ENCODE results near the gene MAPKAP1.
A peak's percentile ranks its signal among the peaks of the same experiment; 100 is the strongest.
"Not testable (repeated sequence)": the region's sequence is repeated elsewhere in the genome, so short reads cannot be mapped to it uniquely, and the experiment has no call there.

MAPKAP1 gene

DNA sequence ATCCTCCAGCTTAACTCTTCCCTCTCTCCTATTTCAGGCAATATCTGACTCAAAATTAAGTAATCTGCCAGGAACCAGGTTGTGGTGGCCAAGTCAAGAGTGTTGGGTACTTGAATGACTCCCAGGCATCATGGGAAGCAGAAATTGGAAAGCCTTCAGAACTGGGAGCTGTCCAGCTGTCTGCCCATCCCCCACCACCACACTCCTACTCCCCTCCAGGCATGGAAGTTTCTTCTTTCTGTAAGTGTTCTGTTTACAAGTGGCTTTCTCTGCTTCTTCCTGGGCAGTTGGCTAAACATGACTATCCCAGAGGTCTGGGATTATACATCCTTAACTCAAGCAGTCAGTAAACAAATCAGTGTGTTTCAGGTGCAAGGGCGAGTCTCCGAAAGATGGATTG lies 25.6 kb upstream of the MAPKAP1 start:
- DNase-seq (ENCODE audit: low read depth in 2 of 3, low spot score in 2 of 3), result no peak

DNA sequence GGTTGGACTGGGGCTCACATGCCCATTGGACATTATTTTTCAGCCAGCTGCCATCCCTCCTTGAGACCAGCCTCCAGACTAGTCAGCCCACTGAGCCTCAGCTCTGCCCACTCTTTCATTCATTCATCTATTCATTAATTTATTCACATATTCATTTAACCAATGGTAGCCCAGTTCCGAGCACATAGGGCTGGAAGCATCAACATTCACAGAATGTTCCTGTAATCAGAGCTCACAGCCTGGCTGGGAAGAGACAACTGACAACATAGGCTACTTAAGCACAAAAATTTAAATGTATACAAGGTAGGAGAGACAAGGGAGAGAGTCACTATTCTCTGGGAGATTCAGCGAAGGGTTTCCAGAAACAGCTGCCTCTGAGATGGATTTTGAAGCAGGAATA lies 23.2 kb upstream of the MAPKAP1 start:
- no peak for DNase-seq (ENCODE audit: low read depth in 2 of 3, low spot score in 2 of 3)

DNA sequence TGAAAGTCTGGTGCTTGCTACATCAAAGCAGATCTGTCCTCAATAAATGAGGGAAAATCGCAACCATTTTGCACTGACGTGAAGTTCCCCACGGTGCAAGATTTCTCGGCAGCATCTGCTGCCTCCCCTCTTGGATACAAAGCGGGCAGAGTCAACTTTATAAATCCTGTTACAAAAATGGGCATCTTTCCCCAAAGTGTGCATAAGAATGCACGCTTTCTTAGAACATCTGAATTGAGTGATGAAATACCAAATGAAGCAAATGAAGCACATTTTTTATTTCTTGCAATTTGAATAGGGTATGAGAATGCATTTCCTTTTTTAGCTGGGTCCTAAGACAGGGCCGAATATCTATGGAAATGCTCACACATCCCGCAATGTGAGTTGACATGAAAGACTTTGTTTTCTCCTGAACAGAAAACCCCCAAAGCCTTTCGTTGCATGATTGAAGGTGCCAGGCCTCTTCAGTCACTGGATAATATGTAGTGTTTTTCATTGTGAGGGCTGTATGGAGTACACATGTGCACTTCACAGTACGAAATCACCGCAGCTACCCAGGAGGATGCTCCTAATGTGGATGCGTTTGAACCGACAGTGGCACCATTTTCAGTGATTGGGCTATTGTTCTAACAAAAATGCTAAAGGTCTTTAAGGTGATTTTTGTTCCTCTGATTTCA lies 19.6 kb upstream of the MAPKAP1 start:
- no peak for DNase-seq (ENCODE audit: low read depth in 2 of 3, low spot score in 2 of 3)

DNA sequence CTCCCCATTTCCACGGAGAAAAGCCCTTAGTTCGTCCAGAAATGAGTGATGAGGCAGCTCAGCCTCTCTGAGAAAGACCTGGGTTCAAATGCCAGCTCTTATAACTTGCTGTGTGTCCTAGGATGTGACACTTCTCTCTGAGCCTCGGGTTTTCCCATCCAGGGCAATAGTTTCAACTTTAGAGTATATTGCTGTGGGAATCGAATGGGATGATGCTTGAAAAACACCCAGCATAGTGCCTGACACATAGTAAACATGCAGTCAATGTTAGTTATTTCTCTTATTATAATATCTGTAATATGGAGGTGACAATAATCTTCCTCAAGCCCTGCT lies 430 bp upstream of the MAPKAP1 start:
- DNase-seq (ENCODE audit: low read depth in 2 of 3, low spot score in 2 of 3), result no peak

DNA sequence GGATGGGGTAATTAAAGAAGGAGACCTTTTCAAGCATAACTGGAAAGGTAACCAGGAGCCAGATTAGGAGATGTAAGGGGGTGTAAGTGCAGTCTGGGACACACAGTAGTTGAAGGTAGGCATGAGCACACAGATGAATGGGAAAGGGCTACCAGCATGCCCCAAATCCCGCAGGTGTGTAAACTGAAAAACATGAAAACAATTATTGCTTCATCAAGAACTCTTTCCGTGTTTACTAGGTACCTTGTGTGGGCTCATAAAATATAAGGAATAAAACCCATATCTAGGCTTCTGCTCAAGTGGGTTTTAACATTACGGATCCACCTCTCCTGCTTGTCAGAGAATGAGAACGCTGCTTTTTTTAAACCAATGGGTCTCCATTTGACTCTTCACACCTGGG lies 1.1 kb downstream of the MAPKAP1 start:
- DNase-seq (ENCODE audit: low read depth in 2 of 3, low spot score in 2 of 3), result no peak

DNA sequence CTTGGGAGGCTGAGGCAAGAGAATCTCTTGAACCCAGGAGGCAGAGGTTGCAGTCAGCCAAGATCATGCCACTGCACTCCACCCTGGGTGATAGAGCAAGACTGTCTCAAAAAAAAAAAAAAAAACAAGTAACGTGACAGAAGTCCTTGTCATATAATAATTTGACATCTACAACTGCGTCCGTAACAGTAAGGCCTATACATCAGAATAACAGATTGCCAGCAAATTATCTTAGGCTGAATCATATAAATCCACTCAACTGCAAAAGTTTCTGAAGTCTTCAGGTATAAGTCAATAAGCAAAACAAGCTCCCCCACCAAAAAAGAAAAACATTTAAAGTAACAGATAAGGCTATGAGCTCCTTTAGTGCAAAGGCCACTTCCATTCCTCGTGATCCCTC lies 3.3 kb downstream of the MAPKAP1 start:
- DNase-seq (ENCODE audit: low read depth in 2 of 3, low spot score in 2 of 3), result no peak

DNA sequence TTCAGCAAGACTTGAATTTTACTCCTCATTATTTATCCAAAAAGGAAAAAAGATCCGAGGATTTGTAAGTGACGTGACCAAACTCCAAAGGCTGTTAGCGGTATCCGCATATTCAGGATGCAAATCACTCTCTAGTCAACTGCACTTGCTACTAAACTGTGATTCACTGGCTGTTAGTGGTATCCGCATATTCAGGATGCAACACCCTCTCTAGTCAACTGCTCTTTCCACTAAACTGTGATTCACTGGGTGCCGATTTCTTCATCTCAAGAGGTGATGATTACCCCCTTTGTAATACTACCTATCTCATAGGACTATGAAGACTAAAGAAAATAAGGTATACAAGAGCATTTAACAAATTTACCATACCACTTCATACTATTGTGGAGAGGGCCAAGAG lies 5.7 kb downstream of the MAPKAP1 start:
- DNase-seq (ENCODE audit: low read depth in 2 of 3, low spot score in 2 of 3), result no peak

DNA sequence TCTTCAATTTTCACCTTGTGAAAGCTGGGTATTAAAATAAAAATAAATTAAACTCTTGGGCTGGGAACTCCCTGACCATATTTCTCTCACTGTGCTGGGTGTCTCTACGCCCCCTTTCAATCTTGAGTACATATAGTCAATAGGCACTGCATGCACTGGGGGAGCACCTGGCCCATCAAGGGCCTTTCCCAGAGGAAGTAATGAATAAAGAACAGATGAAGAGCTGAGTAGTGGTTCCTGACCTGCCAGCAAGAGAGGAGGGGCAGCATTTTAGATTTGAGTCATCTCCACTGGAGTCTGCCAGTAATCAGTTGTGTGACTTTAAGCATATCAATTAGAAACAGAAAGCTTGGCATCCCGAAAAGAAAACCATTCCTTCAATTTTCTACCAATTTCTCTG lies 6.2 kb downstream of the MAPKAP1 start:
- peak in 1 of 3 experiments; percentile 30 for DNase-seq (ENCODE audit: low read depth in 2 of 3, low spot score in 2 of 3)

DNA sequence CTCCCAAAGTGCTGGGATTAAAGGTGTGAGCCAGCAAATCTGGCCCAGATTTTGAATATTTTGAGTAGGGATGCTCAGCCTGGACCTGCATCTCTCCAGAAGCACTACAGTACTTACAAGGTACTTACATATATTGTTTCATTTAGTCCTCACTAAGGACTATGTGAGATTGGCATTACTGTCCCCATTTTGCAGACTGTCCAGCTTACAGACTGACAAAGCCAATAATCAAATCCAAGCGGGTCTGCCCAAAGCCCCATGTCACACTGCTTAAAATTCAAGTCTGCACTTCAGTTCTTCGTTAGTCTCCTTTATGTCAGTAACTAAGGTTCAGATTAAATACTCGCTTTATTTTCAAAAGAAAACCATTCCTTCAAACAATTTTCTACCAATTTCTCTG lies 7.1 kb downstream of the MAPKAP1 start:
- no peak for DNase-seq (ENCODE audit: low read depth in 2 of 3, low spot score in 2 of 3)

DNA sequence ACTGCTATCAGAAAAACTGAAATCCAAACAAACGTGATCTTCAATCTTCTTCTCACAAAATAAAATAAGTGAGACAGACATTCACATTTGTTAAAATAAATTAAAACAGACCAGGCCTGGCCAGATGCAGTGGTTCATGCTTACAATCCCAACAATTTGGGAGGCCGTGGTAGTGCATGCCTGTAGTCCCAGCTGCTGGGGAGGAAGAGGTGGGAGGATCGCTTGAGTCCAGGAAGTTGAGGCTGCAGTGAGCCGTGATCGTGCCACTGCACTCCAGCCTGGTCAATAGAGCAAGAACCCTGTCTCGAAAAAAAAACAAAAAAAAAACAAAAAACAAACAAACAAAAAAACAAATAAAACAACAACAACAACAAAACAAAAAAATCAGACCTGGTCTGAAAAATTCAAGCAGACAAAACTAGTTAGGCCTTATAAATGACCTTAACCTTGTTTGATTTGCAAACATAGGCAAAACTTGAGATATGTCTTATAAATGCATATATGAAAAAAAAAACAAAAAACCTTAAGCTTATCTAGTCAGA lies 10.8 kb downstream of the MAPKAP1 start:
- no peak for DNase-seq (ENCODE audit: low read depth in 2 of 3, low spot score in 2 of 3)

DNA sequence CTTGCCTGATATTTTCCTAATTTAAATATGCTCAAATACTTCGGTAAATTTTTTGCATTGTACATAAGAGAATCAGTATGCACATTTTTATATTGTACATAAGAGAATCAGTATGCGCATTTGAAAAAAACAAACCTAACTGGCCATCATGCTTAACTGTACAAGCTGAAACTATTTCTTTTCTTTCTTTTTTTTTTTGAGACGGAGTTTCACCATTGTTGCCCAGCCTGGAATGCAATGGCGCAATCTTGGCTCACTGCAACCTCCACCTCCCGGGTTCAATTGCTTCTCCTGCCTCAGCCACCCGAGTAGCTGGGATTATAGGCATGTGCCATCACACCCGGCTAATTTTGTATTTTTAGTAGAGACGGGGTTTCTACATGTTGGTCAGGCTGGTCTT lies 11.5 kb downstream of the MAPKAP1 start:
- not testable (repeated sequence) for DNase-seq (ENCODE audit: low read depth in 2 of 3, low spot score in 2 of 3)

DNA sequence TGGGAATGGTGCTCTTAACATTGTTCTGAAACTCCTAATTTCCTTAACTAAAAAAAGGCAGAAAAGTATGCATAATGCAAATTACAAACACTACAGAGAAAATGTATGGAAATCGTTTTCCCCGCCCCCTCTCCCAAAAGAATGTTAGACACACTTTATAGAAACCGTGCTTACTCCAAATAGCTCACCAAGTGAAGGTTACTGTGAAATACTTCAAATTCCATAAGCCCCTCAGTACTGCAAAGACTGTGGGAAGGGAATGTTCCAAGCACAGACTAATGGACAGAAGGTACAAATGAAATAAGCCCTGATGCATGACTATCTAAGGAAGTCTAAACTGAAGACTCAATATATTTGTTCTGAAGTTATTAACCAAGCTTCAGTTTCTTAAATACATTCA lies 12.5 kb downstream of the MAPKAP1 start:
- DNase-seq (ENCODE audit: low read depth in 2 of 3, low spot score in 2 of 3), result no peak

DNA sequence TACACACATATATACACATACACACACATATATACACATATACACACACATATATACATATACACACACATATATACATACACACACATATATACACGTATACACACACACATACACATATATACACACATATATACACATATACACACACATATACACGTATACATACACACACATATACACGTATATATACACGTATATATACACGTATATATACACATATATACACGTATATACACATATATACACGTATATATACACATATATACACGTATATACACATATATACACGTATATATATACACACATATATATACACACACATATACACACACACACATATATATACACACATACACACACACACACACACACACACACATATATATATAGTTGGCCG lies 13.5 kb downstream of the MAPKAP1 start:
- DNase-seq (ENCODE audit: low read depth in 2 of 3, low spot score in 2 of 3), result not testable (repeated sequence)

DNA sequence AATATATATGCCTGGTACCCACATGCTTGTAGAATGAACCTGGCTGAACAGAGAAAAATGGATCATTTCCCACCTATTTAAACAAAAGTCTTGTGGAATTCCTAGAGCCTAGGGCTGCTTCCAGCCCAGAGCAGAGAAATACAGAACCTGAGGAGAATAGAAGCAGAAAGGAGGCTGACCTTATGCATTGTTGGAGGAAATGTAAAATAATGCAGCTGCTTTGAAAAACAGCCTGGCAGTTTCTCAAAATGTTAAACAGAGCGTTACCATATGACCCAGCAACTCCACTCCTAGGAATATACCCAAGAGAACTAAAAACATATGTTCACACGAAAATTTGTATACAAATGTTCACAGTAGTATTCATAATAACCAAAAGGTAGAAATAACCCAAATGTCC lies 15.1 kb downstream of the MAPKAP1 start:
- no peak for DNase-seq (ENCODE audit: low read depth in 2 of 3, low spot score in 2 of 3)

DNA sequence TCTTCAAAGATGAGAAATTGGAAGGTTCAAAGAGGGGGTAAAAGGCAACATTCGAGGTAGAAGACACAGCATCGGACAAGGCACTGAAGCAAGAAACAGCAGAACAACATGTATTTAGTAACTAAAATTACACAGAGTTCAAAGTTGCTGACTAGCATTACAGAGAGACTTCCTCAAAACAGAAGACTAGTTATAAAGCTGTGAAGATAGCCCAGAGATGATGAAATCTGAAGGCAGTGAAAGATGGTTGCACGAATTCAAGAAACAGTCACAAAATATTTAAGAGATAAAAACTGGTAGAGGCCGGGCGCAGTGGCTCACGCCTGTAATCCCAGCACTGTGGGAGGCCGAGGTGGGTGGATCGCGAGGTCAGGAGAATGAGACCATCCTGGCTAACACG lies 16.3 kb downstream of the MAPKAP1 start:
- no peak for DNase-seq (ENCODE audit: low read depth in 2 of 3, low spot score in 2 of 3)

DNA sequence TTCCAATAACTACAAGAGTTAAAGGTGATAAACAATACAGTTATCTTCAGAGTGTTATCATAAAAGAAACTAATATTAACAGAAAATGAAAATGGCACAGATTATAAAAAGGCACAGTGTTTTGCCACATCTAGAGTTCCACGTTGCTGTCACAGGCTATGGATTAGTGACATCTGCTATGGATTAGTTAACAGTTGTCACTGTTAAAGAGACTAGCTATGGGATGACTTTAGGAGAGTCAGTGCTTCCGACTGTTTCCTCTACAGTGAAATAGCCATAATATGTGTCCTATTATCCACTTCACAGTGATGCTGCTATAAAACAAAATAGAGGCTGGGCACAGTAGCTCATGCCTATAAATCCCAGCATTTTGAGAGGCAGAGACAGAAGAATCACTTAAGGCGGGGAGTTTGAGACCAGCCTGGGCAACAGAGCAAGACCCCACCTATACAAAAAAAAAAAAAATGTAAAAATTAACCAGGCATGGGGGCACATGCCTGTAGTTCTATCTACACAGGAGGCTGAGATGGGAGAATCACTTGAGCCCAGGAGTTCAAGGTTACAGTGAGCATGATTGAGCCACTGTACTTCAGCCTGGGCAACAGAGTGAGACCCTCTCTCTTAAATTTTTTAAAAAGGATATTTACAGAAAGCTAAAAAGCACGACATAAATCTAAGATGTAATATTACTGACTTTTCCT lies 19.7 kb downstream of the MAPKAP1 start:
- DNase-seq (ENCODE audit: low read depth in 2 of 3, low spot score in 2 of 3), result no peak

DNA sequence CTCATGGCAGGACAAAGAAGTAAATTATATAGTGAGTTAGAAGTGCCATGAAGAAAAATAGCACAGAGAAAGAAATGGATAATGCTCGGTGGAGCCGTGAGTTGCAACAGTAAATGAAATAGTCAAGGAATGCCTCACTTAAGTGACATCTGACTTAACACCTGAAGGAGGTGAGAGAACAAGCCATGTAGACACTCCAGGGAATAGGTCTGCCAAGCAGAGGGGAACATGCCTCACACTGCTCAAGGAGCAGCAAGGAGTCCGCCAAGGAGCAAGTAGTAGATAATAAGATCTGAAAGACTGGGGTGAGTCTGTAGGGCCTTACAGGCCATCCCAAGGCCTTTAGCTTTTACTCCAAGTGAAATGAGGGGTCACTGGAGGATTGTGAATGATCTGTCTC lies 21.8 kb downstream of the MAPKAP1 start:
- no peak for DNase-seq (ENCODE audit: low read depth in 2 of 3, low spot score in 2 of 3)

DNA sequence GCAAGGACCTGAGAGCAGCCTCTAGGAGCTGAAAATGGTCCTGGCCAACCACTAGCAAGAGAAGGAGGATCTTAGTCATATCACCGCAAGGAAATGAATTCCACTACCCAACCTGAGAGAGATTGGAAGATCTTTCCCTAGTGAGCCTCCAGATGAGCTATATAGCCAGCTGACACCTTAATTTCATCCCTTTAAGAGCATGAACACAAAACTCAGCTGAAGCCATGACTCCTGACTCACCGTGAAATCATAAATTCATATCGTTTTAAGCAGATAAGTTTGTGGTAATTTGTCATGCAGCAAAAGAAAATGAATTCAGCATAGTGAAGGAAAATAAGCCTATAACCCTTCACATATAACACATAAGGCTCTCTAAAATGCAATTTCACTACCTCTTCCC lies 23.5 kb downstream of the MAPKAP1 start:
- no peak for DNase-seq (ENCODE audit: low read depth in 2 of 3, low spot score in 2 of 3)

DNA sequence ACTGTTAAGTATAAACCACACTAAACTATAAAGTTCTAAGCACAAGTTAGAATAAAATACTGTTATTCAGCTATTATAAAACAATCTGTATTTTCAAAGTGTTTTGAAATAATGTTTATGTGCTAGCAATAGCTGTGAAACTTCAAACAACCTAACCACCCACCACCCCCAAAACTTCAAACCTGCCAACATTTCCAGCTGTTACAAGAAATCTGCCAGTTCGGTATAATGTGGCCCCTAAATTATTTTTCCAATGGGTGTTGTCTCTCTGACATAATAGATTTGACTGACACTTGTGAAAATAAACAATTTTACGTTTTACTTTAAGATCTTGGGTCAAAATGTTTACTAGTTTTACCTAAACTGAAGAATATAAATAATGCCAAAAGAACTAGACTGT lies 24.7 kb downstream of the MAPKAP1 start:
- DNase-seq (ENCODE audit: low read depth in 2 of 3, low spot score in 2 of 3), result no peak

DNA sequence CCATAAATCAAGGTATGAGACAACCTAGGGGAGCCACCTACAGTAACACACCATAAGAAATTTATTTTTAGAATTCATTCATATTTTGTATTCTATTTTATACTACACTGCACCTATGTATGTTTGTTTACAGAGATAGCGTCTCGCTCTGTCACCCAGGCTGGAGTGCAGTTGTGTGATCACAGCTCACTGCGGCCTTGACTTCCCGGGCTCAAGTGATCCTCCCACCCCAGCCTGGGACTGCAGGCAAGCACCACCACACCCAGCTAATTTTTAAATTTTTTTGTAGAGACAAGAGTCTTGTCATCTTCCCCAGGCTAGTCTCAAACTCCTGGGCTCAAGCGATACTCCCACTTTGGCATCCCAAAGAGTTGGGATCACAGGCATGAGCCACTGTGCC lies 25.4 kb downstream of the MAPKAP1 start:
- DNase-seq (ENCODE audit: low read depth in 2 of 3, low spot score in 2 of 3), result no peak

DNA sequence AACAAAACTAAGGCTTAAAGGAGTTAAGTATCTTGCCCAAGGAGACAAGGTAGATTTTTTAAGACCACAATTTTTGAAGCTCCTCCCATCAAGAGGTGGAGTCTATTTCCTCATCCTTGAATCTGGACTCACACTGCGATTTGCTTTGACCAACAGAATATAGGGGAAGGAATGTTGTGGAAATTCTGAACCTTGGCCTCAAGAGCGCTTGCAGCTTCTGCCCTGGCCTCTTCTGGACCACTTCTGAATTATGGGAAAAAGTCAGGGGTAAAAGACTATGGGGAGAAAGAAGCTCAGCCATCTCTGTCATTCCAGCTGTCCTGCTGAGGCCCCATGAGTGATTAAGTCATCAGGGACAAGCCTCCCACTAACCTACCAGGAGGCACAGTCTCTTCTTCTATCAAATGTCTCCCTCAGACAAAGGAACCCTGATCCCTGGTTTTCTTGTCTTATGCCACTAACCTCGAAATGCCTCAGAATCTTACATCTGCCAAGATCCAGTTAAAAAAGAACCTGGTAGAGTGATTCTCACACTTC lies 25.9 kb downstream of the MAPKAP1 start:
- no peak for DNase-seq (ENCODE audit: low read depth in 2 of 3, low spot score in 2 of 3)

DNA sequence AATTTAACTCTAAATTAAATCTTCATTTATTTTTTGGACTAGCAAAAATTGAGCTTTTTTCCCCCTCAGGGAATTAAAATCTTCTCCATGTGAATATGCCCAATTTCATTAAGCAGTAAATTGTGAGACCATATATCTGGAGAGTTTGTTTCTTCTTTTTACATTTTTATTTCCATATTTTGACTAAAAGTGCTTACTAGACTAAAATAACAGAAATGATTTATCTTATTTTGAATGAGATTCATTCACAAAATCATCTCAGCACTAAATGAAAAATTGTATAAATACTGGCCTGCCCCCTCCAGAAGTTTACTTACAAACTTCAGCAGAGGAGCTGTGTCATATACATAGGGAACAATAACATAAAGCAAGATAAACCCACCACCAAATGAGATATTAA lies 26.6 kb downstream of the MAPKAP1 start:
- DNase-seq (ENCODE audit: low read depth in 2 of 3, low spot score in 2 of 3), result no peak
